GM12872 (cell line): ENCODE results near the gene IQCM.

Experiments used
- CTCF ChIP-seq: IDR thresholded peaks from 3 replicates; pipeline ENCODE4 v1.5.1; 2011; ENCODE audit warnings: low read depth, mild to moderate bottlenecking, low read length, moderate library complexity; ENCODE audit not compliant: insufficient read depth

Gene IQCM

GRCh38 chr4:149815743-149816142 is at the start of gene IQCM:
Gene IQCM (minus strand): TSS chr4:149815843. CDS start chr4:149742691, 73,152 bp downstream.
- TF ChIP-seq CTCF: no peak

- no peak for TF ChIP-seq CTCF
Measured at GRCh38 chr4:149857446-149857845, 41.8 kb upstream of the IQCM start.

- TF ChIP-seq CTCF: no peak
Measured at GRCh38 chr4:149845743-149846142, 30.1 kb upstream of the IQCM start.

GRCh38 chr4:149841686-149842085 is 26.0 kb upstream of the IQCM start:
- TF ChIP-seq CTCF: no peak

GRCh38 chr4:149838036-149838435 is 22.4 kb upstream of the IQCM start:
- TF ChIP-seq CTCF: no peak

- no peak for TF ChIP-seq CTCF
Measured at GRCh38 chr4:149836546-149836945, 20.9 kb upstream of the IQCM start.

- no peak for TF ChIP-seq CTCF
Measured at GRCh38 chr4:149835280-149835679, 19.6 kb upstream of the IQCM start.
